ENCODE measurements around the gene CHCHD6.

Gene CHCHD6

DNA sequence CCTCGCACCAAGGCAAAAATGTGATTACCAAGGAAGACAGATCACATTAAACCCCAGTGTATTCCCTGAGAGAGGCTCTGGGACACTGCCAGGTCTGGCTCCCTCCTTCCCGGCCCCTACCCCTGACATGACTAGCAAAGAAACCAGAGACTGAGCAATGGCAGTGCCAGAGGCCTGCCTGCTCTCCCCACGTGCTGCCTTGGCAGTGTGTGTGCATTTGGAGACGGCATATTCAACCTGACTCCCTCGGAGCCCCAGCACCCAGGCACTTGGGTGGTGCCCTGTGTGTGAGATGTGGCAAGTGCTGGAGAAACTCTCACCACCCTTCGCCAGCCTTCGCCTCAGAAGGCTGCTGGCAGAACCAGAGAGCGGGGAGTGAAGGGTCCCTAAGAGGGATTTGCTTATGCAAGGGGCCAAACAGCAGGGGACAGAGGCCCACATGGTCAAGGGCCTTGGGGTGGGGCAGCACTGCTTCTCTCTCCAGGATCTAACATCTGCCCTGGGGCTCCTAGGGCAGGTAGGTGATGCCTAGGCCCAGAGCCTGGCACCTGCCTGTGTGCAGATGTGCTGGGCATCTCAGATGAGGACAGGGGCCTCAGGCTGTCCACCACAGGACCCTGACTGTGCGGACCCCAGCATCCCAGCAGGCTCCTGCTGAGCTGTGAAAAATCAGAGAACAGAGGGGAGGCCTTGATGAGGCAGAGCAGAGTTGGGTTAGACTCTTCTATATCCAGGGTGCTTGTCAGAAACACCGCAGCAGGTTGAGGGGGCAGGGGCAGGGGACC lies 255.3 kb downstream of the CHCHD6 start:
- no peak for DNase-seq (ENCODE audit: low read depth in 3 of 3)

DNA sequence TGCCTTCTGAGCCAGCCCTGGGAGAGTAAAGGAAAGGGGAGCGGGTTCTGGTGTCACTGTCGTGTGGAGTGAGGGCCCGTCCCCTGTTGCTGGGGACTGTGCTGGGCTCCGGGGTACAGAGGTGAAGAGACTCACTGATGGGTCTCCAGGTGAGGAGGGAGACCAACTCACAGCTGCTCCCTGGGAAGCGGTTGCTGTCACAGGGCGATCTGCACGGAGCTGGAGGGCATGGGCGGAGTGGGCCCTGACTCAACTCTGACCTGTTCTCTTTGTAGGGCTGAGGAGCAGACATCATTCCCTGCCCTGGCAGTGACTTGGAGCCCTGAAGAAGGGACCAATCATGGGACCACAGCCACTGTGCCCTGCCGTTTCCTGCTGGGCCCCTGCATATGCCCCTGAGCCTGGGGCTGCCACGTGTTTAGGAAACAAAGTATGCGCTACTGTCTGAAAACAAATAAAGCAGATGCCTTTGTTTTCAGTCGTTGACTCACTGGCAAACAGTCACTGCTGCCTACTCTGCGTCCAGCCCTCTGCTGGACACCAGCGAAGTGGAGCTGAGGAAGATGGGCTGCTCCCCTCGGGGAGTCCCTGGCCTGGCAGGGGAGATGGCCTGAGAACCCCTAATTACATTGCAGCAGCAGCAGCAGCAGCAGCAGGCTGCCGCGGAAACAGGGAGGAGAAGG lies 256.0 kb downstream of the CHCHD6 start:
- DNase-seq (ENCODE audit: low read depth in 3 of 3) = no peak

DNA sequence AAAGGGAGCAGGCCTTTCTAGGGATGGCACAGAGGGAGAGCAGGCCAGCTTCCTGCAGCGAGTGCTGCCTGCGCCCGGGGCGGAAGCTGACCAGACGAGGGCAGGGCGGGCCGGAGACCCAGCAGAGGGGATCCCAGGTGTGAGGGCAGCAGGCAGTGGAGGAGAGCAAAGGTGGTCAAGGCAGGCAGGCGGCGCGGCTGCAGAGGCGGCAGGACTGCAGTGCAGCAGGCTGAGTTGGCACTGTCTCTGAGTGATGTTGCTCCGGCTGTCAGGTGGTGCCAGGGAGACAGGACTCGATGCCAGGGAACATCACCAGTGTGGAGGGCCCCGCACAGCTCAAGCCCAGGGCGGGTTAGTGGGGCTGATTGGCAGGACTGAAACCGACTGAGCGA lies 256.6 kb downstream of the CHCHD6 start:
- DNase-seq (ENCODE audit: low read depth in 3 of 3) = no peak

DNA sequence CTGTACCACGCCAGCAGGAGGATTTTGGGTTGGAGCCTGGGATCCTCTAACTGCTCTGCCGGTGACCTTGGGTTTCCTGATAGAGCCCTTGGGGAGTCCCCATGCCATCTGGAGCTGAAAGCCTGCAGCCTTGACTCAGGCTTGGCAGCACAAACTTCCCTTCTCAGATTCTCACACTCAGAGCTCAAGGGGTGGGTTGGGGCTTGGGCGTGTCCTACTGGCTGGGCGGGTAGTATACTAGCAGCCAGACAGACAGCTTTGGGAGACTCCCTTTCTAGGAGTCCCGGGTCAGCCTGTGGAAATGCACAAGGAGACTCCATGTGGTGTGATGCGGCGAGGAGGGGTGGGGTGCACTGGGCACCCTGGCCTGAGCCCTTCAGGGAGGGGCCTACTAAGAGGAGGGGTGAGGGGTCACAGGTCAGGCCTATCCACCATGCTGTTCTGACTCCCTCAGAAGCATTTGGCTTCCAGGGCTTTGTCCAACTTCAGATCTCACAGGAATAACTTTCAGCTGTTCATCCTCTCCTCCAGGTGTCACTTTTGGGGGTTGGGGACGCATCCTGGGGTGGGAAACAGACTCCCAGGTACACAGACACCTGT lies 257.3 kb downstream of the CHCHD6 start:
- DNase-seq (ENCODE audit: low read depth in 3 of 3) = no peak

DNA sequence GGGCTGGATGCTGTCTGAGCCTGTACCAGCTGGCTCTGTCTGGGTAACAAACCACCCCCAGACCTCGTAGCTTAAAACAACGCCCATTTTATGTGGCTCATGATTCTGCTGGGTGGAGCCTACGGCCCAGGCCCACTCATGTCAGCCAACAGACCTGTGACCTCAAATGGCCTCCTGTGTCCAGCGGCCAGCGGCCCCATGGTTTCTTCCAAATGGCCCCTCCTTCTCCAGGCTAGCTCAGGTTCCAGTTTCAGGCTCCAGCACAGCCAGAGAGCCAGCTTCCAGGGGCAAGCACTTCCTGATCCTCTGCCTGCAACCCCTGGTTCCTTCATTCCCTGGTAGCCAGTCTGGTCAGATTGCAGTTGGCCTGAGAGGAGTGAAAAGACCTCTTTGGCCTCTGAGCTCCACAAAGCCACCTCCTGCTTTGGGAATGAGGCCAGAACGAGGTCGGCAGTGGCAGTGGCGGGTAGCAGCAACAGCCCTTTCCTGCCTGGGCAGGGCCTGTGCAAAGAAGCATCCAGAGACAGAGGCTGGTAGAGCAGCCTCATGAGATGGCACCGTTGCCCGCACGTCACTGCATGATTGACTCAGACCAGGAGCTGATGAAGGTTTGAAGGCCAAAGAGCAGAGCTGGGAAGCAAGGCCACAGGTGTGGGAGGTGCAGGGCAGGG lies 257.9 kb downstream of the CHCHD6 start:
- DNase-seq (ENCODE audit: low read depth in 3 of 3) = no peak

DNA sequence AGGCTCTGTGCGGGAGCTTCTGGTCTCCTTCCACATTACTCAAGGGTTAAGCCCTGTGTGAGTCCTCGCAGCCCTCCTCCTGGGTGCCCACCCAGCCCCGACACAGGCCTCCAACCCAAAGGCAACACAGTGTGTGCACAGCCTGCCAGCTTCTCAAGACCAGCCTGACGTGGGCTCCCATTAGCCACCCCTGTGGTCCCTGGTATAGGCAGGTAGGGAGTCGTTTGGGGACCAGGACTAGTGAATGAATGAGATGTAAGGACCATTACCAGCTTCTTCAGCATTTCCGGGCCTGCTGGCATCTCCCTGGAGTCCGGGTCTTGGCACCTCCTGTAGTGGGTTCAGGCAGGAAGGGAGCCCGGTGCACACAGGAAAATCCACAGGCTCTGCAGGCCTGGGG lies 258.7 kb downstream of the CHCHD6 start:
- no peak for DNase-seq (ENCODE audit: low read depth in 3 of 3)

DNA sequence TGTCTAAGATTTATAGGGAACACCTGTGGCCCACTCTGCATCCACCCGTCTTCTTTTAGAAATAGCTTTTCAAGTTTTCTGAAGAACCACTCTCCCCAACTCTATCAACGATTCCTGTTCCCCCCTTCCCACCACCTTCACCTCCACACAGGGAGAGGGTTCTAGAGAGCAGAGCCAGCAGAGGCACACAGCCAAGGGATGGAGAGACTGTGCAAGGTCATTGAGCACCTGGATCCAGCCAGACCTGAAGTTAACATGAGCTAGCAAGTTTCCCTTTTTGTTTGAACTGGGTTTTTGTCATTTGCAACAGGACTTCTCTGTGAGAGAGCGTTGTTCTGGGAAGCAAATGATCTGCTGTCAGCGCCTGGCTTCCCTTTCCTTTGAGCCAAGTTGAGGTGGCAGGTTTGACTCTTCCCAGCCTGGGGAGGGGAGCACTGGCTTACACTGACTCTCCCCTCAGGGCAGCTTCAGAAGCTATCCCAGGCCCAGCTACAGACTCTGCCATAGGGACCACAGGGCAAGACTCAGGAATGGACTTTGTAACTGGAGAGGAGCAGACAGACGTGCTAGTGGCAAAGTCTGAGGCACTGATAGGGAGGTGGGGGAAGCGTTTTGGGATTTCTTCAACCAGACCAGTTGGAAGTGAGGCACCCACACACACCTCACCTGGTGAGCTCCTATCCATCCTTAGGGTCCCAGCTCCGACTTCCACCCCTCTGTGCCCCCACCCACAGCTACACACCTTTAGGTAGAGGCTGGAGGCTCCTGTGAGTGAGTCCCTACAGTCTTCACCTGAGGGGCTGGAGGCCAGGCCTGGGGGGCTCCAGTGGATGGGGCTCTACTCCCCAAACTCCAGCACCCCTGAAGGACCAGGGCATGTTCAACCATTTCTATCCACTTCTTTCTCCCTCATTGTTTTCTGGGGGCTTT lies 259.5 kb downstream of the CHCHD6 start:
- no peak for DNase-seq (ENCODE audit: low read depth in 3 of 3)

DNA sequence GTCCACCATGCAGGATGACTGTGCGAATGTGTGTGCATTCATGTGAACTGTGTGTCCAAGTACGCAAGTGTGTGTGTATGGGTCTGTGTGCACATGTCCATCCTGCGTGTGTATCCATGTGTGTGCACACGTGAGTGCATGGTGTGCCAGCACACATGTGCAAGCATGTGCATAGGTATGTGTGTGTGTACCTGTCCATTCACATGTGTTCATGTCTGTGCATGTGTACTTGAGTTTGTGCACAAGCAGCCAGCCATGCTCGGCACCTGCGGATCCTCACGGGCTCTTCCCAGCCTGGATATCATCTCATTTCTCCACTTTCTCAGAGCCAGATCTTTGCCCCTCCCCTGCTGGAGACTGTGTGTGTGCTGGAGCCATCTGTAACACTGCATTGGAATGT lies 260.2 kb downstream of the CHCHD6 start:
- DNase-seq (ENCODE audit: low read depth in 3 of 3) = no peak

DNA sequence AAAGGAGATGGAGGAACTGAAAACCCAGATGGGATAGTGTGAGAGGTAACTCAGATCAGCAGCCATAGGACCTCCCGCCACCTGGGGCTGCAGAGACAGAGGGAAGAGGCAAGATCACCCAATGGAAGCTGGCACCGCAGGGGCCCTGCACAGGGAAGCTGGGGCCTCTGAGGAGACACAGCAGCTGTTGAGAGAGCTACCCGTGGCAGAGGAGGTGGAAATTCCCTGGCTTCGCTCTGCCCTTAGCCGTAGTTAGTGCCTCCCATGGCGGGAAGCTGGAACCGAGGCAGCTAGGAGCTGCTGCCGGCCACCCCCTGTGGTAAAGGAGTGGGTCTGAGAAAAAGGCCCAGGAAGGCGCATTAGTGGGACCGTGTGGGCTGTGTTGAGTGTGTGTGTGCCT lies 260.9 kb downstream of the CHCHD6 start:
- no peak for DNase-seq (ENCODE audit: low read depth in 3 of 3)

DNA sequence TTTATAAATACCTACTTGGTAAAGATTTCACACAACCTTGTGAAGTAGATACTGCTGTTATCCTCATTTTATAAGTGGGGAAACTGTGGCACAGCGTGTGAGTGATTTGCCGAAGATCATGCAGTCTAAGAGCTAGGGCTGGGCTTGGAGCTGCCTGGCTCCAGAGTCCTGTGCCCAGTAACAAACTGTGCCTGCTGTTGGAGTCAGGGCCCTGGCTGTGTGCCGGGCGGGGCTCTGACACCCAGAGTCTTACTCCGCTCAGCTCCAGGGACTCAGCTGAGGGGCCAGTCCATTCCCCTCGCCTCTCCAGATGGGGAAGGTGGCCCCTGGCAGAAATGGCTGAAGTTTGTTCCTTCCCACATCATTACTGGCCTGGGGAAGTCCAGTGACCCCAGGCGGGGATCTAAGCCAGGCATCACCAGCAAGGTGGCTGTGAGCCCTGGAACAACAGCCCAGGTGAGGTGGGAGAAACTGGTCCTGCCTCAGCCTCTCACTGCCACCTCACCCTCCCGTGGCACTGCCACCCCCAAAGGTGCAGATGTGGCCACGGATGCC lies 261.6 kb downstream of the CHCHD6 start:
- no peak for DNase-seq (ENCODE audit: low read depth in 3 of 3)

DNA sequence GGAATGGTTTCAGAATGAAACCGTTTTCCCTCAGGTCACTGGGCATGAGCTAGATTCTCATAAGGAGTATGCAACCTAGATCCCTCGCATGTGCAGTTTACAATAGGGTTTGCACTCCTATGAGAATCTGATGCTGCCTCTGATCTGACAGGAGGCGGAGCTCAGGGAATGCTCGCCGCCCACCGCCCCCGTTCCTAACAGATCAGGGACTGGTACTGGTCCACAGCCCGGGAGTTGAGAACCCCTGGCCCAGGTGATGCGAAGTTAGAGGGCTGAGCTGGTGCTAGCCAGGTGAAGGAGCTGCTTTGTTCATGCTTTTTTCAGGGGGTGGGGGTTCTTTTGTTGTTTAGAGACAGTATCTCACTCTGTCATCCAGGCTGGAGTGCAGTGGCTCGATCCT lies 263.3 kb downstream of the CHCHD6 start:
- no peak for DNase-seq (ENCODE audit: low read depth in 3 of 3)

DNA sequence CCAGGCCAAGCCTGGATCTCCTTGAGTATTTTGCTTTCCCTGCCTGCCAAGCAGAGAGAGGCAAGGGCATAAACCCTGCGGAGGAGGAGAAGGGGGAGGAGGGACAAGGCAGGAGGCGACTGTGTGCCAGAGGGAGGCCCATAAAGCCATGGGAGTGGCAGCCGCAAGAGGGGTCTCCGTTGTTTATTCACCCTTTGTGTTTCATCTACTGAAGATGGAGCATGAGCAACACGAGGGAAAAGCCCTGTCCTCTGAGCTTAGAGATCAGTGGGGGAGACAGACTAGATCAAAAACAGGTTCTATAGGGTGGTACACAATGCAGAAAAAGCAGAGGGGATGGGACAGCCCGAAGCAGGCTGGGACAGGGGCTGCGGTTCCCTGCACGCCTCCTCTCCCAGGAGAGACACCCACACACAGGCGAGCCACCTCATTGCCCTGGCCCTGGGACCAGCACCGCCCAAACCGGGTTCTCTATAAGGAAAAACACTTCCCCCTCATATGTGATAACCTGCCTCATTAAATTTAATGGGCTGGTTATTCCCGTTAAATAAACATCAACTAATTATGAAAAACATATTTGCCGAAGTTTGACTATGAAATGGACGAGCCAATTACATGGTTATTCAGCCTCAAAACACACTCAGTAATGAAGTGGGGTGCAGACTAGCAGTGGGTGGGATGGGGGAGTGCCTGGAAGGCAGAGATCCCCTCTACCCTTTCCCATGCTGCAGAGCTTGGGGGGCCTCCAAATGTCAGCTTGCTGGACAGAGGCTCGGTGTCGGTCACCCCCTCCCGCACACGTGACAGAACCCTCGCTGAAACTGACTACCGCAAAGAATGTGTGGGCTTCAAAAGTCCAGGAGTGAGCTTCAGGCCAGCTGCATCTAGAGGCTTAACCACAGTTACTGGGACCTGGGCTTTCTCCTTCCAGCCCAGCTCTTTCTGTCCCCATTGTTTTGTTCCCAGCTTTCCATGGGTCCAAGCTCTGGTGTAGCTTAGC lies 264.7 kb downstream of the CHCHD6 start:
- DNase-seq (ENCODE audit: low read depth in 3 of 3) = no peak

DNA sequence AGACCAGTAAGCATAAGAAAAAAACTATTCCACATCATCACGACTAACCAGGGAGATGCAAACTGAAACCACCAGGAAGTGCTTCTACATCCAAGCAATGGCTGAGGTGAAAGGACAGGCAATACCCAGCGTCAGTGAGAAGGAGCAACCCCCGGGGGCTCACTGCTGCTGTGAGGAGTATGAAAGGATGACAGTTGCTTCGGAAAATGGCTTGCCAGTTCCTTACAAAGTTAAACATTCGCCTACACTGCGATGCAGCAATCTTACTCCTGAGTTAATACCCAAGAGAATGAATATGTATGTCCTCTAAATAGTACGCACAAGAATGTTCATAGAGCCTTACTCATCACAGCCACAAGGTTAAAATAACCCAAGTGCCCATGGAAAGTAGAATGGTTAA lies 265.5 kb downstream of the CHCHD6 start:
- no peak for DNase-seq (ENCODE audit: low read depth in 3 of 3)

DNA sequence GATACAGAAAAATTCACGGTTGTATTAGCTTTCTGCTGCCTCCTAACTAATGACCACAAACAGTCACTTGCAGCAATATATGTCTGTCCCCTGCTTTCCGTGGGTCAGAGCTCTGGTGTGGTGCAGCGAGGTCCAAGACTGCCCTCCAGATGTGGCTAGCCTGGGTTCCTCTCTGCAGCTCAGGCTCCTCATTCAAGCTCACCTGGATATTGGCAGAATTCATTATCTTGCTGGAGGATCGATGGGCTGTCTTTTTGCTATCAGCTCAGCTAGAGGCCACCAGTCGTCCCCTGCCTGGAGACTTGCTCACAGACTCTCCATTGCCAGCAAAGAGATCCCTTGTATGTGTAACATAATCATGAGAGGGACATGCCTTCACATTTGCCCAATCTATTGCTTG lies 266.1 kb downstream of the CHCHD6 start:
- DNase-seq (ENCODE audit: low read depth in 3 of 3) = no peak

DNA sequence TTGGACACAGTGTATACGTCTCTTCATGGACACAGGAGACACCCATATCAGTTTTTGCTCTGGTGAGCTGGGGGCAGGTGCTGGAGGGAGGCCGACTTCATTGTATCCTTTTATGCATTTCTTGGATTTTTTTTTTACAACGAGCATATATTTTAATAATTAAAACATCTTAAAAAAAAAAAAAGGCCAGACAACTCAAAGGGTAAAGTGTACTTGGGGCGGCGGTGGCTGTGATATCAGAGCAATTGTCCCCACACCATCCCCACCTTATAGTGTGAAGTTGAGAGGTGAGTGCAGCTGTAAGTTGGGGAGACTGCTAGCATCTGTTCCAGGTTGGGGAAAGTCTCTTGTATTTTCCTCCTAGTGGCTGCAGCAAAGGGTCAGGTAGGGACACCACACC lies 266.9 kb downstream of the CHCHD6 start:
- no peak for DNase-seq (ENCODE audit: low read depth in 3 of 3)

DNA sequence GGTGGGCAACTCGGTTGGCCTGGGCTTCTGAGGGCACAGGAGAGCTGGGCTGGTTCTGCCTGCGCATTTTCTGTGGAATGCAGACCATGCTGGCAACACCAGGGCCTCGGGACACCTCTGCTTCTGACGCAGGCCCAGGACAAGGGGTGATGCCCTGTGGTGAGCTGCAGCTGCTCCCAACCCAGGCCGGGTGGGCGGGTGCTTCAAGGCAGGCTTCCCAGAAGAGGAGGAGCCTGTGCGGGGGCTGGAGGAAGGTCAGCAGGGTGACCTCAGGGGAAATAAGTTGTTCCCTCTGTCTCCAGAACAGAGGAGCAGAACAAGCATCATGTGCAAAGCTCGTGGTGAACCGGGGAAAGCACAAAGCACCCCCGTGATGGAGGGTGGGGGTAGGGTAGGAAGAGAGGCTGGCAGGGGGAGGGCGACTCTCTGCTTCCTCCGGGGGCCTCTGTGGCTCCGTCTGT lies 267.9 kb downstream of the CHCHD6 start:
- no peak for DNase-seq (ENCODE audit: low read depth in 3 of 3)

DNA sequence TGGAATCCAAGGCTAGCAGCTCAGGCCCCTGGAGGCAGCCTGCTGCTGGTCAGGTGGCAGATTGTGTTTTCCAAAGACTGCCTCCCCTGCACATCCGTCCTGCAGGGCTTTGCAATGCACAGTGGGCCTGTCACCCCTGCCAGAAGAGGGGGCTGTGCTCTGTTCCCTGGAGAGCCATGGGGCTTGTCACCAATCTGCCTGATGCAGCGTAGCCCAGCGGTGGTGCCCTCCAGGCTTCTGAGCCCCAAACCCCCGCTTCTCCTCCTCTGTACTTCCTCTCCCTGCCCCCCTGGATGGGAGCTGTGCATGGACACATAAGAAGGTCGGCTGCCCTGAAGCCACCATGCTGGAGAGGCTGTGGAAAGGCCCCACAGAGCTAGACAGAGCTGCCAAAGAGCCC lies 268.8 kb downstream of the CHCHD6 start:
- no peak for DNase-seq (ENCODE audit: low read depth in 3 of 3)

DNA sequence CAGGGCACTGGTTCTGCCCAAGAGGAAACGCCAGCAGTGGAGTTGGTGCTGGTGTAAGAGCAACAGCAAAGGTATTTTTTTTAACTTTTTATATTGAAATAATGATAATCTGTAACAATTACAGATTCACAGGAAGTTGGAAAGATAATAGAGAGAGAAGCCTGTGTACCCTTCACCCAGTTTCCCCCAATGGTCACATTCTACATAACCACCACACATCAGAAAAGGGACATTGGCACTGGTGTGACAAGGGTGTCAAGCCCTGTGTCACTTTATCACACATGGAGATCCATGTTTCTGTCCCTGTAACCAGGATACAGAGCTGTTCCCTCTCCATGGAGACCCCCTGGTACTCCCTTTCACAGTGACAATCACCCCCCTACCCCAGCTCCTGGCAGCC lies 269.8 kb downstream of the CHCHD6 start:
- DNase-seq (ENCODE audit: low read depth in 3 of 3) = no peak

DNA sequence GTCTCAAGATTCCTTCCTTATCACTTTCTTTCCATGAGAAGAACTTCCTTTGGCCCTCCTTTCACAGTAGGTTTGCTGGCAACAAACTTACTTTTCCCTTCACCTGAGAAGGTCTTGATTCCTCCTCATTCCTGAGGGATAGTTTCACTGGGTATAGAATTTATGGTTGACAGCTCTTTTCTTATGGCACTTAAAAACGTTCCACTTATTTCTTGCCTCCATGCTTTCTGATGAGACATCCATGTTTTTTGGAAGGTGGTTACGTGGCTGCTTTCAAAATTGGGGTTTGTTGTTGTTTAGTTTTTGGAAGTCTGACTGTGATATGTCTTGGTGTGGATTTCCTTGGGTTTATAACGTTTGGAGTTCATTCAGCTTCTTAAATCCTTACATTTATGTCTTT lies 270.7 kb downstream of the CHCHD6 start:
- no peak for DNase-seq (ENCODE audit: low read depth in 3 of 3)

DNA sequence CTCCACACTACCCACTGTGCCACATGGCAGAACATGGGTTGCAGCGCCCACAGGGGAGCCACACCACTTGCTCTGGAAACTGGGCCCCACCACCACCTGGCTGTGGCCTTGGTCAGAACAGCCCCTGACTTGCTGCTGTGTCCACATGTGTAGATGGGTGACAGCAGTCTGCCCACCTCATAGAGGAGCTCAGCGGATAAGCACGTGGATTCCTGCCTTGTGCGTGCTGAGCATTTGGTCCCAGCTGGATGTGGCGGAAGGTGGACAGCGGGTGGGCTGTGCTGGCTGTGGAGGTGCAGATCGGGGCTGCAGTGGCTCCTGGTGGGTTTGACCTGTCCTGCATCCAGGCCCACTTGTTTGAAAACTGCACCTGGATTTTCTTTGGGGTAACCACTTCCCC lies 272.9 kb downstream of the CHCHD6 start:
- no peak for DNase-seq (ENCODE audit: low read depth in 3 of 3)
